ENCODE data around the gene PTPN7.

DNA sequence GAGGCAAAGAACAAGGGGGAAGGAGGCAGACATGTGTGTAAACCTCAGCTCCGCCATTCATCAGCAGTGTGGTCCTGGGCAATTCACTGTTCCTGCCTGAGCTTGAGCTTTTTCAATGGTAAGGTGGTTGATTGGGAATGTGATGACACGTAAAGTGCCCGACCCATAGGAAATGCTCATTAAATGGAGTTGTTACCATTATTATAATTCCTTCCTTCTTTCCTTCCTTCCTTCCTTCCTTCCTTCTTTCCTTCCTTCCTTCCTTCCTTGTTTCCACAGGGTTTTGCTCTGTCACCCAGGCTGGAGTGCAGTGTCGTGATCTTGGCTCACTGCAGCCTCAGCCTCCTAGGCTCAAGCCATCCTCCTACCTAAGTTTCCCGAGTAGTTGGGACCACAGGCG is 33.3 kb downstream of the PTPN7 start:
- no peak for TF ChIP-seq YY1 (IDR thresholded peaks at IDR 0.05; ENCODE audit: insufficient read depth, insufficient read length)
- no peak for TF ChIP-seq ZNF274 (IDR thresholded peaks at IDR 0.05; ENCODE audit: low read depth, low read length)

Measured in NT2/D1 (cell line).